Measurements from ENCODE around the gene DPY19L3.
"Not testable (repeated sequence)": the region's sequence is repeated elsewhere in the genome, so short reads cannot be mapped to it uniquely, and the experiment has no call there.

The DPY19L3 gene

GRCh38 chr19:32418155-32418554, 12.6 kb downstream of the DPY19L3 start:
- Histone ChIP-seq H3K4me1 (peaks cover 10 to 52% (median 24%) of the 10 kb centered on the region in 10 experiments), H3K4me3 (no peak overlapping the region), H3K9ac (no peak overlapping the region), H3K36me3 (peaks cover 32 to 90% (median 72%) of the 10 kb centered on the region in 11 experiments), H3K9me3 (replicated peaks in 1 of 11) (peaks cover 0 to 15% (median 0%) of the 10 kb centered on the region in 11 experiments; a peak in 3 of 22 replicates), H3K27me3 (no peaks in the 10 kb centered on the region), H3K4me2 (no peak overlapping the region), H4K20me1 (no peaks in the 10 kb centered on the region), H3K27ac (no peak overlapping the region)
- TF ChIP-seq Cebpa-rat (IDR thresholded peaks at IDR 0.05) = no peak

DNA sequence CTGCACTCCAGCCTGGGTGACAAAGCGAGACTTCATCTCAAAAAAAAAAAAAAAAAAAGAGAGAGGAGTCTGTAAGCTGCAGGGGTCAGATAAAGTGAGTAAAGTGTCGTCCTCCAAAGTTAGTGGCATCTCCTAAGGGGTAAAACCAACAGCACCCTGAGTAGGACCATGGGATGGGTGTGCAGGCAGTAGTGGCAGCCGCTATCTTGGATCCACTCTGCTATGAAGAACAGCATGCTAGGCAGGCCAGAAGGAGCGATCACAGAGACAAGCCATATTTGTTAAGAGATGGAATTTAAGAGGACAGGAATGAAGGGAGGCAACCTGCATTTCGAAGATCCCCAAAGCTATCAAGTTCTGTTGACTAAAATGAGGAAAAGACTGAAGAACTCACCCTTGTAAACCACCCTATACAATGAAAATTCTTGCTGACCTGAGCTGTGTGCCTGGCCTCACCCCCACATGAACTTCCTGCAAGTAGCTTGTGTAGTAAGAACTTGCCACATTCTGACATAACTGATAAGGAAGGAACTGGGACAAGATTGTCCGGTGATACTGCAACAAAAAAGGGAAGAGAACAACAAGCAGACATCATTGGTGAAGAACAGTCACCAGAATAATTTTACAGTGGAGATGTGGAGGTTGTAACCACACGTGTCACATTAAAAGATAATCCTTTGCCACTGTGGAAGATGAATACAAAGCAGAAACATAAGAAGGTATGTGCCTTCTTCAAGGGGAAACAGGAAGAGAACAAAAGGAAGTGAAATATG, 16.2 kb downstream of the DPY19L3 start:
- TF ChIP-seq Cebpa-rat (IDR thresholded peaks at IDR 0.05) = peak in 6 of 11 experiments; percentile 9 to 63 (median 44); a peak in 4 of 22 replicates
- Histone ChIP-seq H3K27me3 (no peaks in the 10 kb centered on the region), H4K20me1 (peaks cover 0 to 10% (median 0%) of the 10 kb centered on the region in 11 experiments; a peak in 1 of 22 replicates), H3K9ac (peak overlapping the region in 7 of 11 experiments; percentile 7 to 63 (median 44); a peak in 10 of 22 replicates), H3K27ac (peak overlapping the region in 10 of 11 experiments; percentile 14 to 85 (median 66); a peak in 20 of 22 replicates), H3K4me2 (peak overlapping the region; percentile 4 to 89 (median 63)), H3K9me3 (replicated peaks in 1 of 11) (peaks cover 0 to 7% (median 0%) of the 10 kb centered on the region in 11 experiments; a peak in 3 of 22 replicates), H3K4me3 (peak overlapping the region in 1 of 10 experiments; percentile 41; a peak in 3 of 20 replicates), H3K4me1 (peaks cover 10 to 45% (median 24%) of the 10 kb centered on the region in 10 experiments), H3K36me3 (peaks cover 22 to 85% (median 56%) of the 10 kb centered on the region in 11 experiments)

DNA sequence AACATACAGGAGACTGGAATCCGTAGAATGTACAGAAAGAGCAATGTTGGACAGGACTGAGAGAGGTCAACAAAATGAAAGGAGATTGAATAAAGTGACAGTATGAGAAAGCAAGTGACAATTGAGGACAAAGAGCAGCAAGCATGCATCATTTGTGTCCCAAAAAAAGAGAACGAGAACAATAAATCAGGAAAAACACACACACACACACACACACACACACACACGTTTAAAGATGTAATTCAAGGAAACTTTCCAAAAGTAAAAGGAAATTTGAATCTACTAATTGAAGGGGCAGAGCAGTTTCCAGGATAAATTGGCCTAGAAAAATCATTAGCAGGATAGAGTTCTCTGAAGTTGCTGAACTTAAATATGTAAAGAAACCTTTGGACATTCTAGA, 16.9 kb downstream of the DPY19L3 start:
- Histone ChIP-seq H3K9me3 (replicated peaks in 1 of 11) (0 out of 22 replicates have a peak, but pooled peaks cover 0 to 6% (median 0%) of the 10 kb centered on the region in 11 experiments), H3K4me2 (peak overlapping the region; percentile 4 to 89 (median 63); a peak in 18 of 22 replicates), H3K27me3 (no peaks in the 10 kb centered on the region), H3K9ac (peak overlapping the region in 5 of 11 experiments; percentile 7 to 63 (median 61); a peak in 7 of 22 replicates), H3K36me3 (peaks cover 22 to 85% (median 54%) of the 10 kb centered on the region in 11 experiments), H3K4me1 (peaks cover 10 to 44% (median 24%) of the 10 kb centered on the region in 10 experiments), H3K27ac (peak overlapping the region in 10 of 11 experiments; percentile 13 to 85 (median 66); a peak in 18 of 22 replicates), H3K4me3 (no peak overlapping the region), H4K20me1 (peaks cover 0 to 10% (median 0%) of the 10 kb centered on the region in 11 experiments; a peak in 1 of 22 replicates)
- TF ChIP-seq Cebpa-rat (IDR thresholded peaks at IDR 0.05) = no peak

DNA sequence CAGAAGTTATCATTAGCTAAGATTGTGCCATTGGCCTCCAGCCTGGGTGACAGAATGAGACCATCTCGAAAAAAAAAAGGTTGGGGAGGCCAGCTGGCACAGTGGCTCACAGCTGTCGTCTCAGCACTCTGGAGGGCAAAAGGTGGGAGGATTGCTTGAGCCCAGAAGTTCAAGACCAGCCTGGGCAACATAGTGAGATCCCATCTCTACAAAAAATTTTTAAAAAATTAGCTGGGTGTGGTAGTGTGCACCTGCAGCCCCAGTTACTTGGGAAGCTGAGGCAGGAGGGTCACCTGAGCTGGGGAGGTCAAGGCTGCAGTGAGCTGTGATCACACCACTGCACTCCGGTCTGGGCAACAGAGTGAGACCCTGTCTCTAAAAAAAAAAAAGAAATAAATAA, 18.4 kb downstream of the DPY19L3 start:
- H3K4me1 ChIP-seq = peaks cover 10 to 44% (median 24%) of the 10 kb centered on the region in 10 experiments
- H3K27ac ChIP-seq = peak overlapping the region in 1 of 11 experiments; percentile 8; a peak in 1 of 22 replicates
- peaks cover 0 to 14% (median 0%) of the 10 kb centered on the region in 11 experiments; a peak in 2 of 22 replicates for H4K20me1 ChIP-seq
- H3K9ac ChIP-seq; H3K27me3 ChIP-seq; H3K9me3 ChIP-seq (replicated peaks in 1 of 11); H3K4me3 ChIP-seq: not testable (repeated sequence)
- peaks cover 25 to 85% (median 54%) of the 10 kb centered on the region in 11 experiments for H3K36me3 ChIP-seq
- H3K4me2 ChIP-seq = peak overlapping the region in 3 of 11 experiments; percentile 12 to 89 (median 82); a peak in 3 of 22 replicates

DNA sequence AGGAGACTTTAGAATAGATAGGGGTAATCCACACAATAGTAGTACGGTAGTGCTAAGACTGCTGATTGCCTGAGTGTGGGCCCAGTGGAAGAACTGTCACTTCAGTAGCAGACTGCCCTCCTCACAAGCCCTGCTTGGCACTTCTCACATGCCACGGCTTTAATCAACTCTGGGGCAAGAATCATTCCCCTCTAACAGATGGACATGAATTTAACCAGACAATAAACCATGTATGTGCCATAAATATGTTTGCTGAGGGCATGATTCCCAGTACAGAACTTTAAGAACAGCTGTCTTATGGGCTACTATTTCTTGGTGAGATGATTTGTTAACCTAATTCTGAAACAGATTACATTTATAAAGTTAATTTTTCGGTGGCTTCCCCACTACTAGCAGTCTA, 22.0 kb downstream of the DPY19L3 start:
- H3K4me1 ChIP-seq = peaks cover 0 to 15% (median 5%) of the 10 kb centered on the region in 10 experiments; a peak in 16 of 20 replicates
- 0 out of 22 replicates have a peak, but pooled peaks cover 0 to 6% (median 0%) of the 10 kb centered on the region in 11 experiments for H3K9me3 ChIP-seq (replicated peaks in 1 of 11)

GRCh38 chr19:32436692-32437091, 31.1 kb downstream of the DPY19L3 start:
- Histone ChIP-seq H3K4me3 (no peak overlapping the region), H4K20me1 (no peaks in the 10 kb centered on the region), H3K9ac (no peak overlapping the region), H3K4me2 (no peak overlapping the region), H3K4me1 (peaks cover 0 to 5% (median 0%) of the 10 kb centered on the region in 10 experiments; a peak in 1 of 20 replicates), H3K36me3 (peaks cover 64 to 99% (median 85%) of the 10 kb centered on the region in 11 experiments), H3K27ac (no peak overlapping the region), H3K27me3 (no peaks in the 10 kb centered on the region), H3K9me3 (replicated peaks in 1 of 11) (no peaks in the 10 kb centered on the region)
- TF ChIP-seq Cebpa-rat (IDR thresholded peaks at IDR 0.05) = no peak

More for the DNA sequence above, 22.0 kb downstream of the DPY19L3 start:
- Histone ChIP-seq H3K4me2 (no peak overlapping the region), H4K20me1 (peaks cover 0 to 16% (median 0%) of the 10 kb centered on the region in 11 experiments; a peak in 2 of 22 replicates), H3K9ac (no peak overlapping the region), H3K27me3 (no peaks in the 10 kb centered on the region), H3K36me3 (peaks cover 37 to 94% (median 52%) of the 10 kb centered on the region in 11 experiments), H3K4me3 (no peak overlapping the region), H3K27ac (no peak overlapping the region)
- TF ChIP-seq Cebpa-rat (IDR thresholded peaks at IDR 0.05) = no peak

DNA sequence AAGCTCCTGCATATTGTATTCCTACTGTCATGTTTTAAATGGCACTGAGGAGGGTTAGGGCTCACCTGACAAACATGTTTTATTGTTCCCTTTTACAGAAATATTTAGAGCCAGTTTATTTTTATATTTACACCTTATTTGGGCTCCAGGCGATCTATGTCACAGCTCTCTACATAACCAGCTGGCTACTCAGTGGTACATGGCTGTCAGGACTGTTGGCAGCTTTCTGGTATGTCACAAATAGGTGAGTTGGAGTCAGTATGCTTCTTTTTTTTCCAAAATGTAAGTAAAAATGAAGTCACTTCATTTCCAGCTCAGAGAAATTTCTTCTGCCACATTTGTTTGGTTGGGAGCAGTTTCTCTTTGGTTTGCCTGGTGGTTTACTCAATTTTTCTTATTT, 31.5 kb downstream of the DPY19L3 start:
- no peak overlapping the region for H3K4me3 ChIP-seq
- H3K27ac ChIP-seq = no peak overlapping the region
- H3K9me3 ChIP-seq (replicated peaks in 1 of 11) = no peaks in the 10 kb centered on the region
- no peak overlapping the region for H3K9ac ChIP-seq
- peaks cover 68 to 99% (median 89%) of the 10 kb centered on the region in 11 experiments for H3K36me3 ChIP-seq
- no peak overlapping the region for H3K4me2 ChIP-seq
- H3K4me1 ChIP-seq = peaks cover 0 to 5% (median 0%) of the 10 kb centered on the region in 10 experiments; a peak in 1 of 20 replicates
- no peaks in the 10 kb centered on the region for H4K20me1 ChIP-seq
- no peak for TF ChIP-seq Cebpa-rat (IDR thresholded peaks at IDR 0.05)
- H3K27me3 ChIP-seq = no peaks in the 10 kb centered on the region

DNA sequence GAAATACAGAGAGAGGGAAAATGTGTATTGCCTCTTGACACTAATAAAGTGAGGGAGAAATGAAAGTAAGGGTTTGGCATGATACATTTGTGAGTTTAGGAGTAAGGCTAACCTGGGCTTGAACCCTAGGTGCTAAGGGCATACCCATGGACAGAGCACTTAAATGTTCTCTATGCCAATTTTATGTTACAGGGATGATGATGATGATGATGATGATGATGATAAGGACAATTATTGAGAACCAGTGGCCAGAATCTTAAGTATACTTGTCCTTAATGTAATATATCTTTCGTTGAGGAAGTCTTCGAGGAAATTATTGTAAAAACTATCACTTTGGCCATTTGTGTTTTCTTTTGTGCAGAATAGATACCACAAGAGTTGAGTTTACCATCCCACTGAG, 33.2 kb downstream of the DPY19L3 start:
- no peaks in the 10 kb centered on the region for H3K27me3 ChIP-seq
- H3K4me3 ChIP-seq = no peak overlapping the region
- H3K9ac ChIP-seq = no peak overlapping the region
- peaks cover 0 to 3% (median 0%) of the 10 kb centered on the region in 10 experiments; a peak in 1 of 20 replicates for H3K4me1 ChIP-seq
- no peaks in the 10 kb centered on the region for H3K9me3 ChIP-seq (replicated peaks in 1 of 11)
- no peaks in the 10 kb centered on the region for H4K20me1 ChIP-seq
- no peak overlapping the region for H3K27ac ChIP-seq
- H3K36me3 ChIP-seq = peaks cover 72 to 99% (median 91%) of the 10 kb centered on the region in 11 experiments
- H3K4me2 ChIP-seq = no peak overlapping the region
- no peak for TF ChIP-seq Cebpa-rat (IDR thresholded peaks at IDR 0.05)

DNA sequence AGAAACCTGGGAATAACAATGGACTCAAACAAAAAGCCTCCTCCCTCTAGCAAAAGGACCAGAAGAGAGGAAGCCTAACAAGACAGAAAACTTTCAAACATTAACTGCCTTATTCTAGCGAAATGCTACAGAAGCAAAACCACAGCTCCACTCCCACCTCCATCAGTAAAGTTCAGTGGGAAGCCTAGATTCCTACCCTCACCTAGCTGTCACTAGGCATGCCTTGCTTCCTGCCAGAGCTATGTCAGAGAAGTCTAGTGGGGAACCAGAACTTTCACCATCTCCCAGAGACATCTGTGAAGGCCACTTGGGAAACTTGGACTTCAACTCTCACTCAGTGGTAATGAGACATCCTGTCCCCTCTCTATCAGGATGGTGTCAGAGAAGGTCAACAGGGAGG, 37.1 kb downstream of the DPY19L3 start:
- Histone ChIP-seq H3K4me3 (no peak overlapping the region), H3K4me1 (no peaks in the 10 kb centered on the region), H3K36me3 (peaks cover 53 to 96% (median 82%) of the 10 kb centered on the region in 11 experiments), H4K20me1 (no peaks in the 10 kb centered on the region), H3K27ac (no peak overlapping the region), H3K27me3 (no peaks in the 10 kb centered on the region), H3K4me2 (no peak overlapping the region), H3K9ac (no peak overlapping the region), H3K9me3 (replicated peaks in 1 of 11) (no peaks in the 10 kb centered on the region)
- TF ChIP-seq Cebpa-rat (IDR thresholded peaks at IDR 0.05) = no peak

DNA sequence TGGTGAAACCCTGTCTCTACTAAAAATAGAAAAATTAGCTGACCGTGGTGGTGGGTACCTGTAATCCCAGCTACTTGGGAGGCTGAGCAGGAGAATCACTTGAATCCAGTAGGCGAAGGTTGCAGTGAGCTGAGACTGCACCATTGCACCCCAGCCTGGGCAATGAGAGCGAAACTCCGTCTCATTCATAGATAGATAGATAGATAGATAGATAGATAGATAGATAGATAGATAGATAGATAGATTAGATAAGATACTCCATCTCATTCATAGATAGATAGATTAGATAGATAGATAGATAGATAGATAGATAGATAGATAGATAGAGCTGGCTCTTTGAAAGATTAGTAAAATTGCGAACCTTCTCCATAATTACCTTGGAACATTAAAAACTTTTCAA, 42.0 kb downstream of the DPY19L3 start:
- not testable (repeated sequence) for H3K9ac ChIP-seq; H3K4me3 ChIP-seq; H3K27me3 ChIP-seq; H3K27ac ChIP-seq; H4K20me1 ChIP-seq; H3K4me2 ChIP-seq; H3K9me3 ChIP-seq (replicated peaks in 1 of 11)
- Histone ChIP-seq H3K36me3 (peaks cover 37 to 82% (median 59%) of the 10 kb centered on the region in 11 experiments), H3K4me1 (peaks cover 0 to 13% (median 7%) of the 10 kb centered on the region in 10 experiments; a peak in 8 of 20 replicates)
